ENCODE measurements around the gene NAP1L1.
A peak's percentile ranks its signal among the peaks of the same experiment; 100 is the strongest.
"Not testable (repeated sequence)": the region's sequence is repeated elsewhere in the genome, so short reads cannot be mapped to it uniquely, and the experiment has no call there.

The NAP1L1 gene

GRCh38 chr12:76020281-76020680 lies 64.2 kb downstream of the NAP1L1 start:
- DNase-seq, result peak; percentile 84

- DNase-seq, result no peak
Measured at GRCh38 chr12:76018672-76019071, 65.8 kb downstream of the NAP1L1 start.

- peak; percentile 69 for DNase-seq
Measured at GRCh38 chr12:76018111-76018510, 66.4 kb downstream of the NAP1L1 start.

- no peak for DNase-seq
Measured at GRCh38 chr12:76014007-76014406, 70.5 kb downstream of the NAP1L1 start.

GRCh38 chr12:76013603-76014002 lies 70.9 kb downstream of the NAP1L1 start:
- no peak for DNase-seq

DNA sequence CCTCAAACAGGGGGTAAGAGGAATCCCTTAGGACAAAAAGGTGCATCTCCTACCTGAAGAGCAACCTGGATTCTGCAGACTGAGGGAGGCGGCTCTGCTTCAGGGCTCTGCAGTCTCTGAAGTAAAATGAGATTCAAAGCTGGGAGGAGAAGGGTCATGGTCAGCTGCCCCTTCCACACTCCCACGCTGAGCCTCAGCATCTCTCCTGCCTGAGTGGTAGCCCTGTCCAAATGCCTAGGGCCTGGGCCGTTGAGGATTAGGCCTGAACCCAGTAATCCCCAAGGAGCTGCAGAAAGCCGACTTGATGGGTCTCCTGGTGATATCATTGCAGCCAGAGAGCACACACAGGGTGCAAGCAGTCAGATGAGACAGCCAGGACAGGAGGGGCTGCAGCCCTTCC lies 71.8 kb downstream of the NAP1L1 start:
- DNase-seq, result no peak

GRCh38 chr12:76010732-76011458 lies 73.6 kb downstream of the NAP1L1 start:
- peak; percentile 90 for DNase-seq

DNA sequence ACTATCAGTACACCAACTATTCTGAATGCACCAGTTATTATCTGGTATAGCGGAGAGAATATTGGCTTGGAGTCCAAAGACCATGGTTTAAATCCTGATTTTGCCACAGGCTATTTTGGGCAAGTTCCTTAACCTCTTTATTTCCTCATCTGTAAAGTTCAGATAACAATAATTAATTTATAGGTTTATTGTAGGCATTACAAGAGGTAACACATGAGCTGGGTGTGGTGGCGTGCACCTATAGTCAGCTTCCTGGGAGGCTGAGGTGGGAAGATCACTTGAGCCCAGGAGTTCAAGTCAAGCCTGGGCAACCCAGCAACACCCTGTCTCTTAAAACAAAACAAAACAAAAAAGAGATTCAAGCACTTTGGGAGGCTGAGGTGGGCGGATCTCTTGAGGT lies 76.1 kb downstream of the NAP1L1 start:
- no peak for DNase-seq

DNA sequence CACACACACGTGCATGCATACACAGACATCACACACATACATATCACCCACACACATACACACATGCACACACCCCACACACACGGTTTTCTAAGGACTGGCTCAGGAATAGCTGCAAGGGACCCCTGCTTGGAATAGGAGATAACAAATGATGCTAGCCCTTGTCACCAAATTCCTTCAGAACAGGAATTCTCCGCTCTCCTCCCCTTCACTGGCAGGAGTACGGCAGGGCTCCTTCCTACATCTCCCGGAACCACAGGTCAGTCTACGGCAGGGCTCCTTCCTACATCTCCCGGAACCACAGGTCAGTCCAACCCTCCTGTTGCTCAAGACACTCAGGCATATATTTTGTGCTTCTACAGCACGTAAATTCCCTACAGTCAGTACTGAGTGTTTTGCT lies 76.8 kb downstream of the NAP1L1 start:
- no peak for DNase-seq

DNA sequence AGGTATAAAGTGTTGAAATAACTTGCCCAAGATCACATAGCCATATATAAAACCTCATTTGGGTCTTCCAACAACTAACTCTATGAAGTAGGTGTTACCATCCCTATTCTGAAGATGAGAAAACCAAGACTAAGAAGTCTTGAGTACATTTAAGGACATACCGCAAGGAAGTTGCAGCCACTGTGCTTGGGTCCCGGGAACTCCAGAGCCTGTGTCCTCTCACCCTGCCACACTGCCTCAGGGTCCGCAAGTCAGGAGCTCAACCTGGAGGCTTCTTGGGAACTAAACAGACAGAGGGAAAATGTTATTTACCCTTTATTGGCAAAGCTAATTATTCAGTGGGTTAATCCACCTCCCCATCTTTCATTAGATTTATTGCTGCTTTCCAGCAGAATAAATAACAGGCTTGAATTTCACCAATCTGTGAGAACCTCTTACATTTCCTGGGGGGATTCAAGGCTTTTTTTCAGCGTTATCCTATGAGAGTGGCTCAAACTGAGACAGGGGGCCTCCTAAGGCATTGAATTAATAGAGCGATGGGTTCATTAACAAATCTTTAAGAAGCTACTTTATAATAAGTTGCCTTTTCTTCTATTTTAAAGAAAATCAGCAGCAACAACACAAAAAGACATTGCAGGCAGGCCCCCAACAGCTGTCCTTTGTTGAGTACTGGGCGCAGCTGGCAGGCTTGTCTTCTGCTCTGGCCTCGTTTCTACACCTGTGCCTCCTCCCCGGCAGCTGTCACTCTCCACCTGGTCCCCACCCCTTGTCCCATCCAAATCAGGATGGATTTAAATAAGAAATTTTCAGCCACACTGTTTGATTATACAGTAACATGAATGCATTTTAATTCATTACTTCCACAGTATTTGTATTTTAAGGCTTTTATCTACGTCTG lies 78.2 kb downstream of the NAP1L1 start:
- no peak for DNase-seq

GRCh38 chr12:76003355-76003638 lies 81.2 kb downstream of the NAP1L1 start:
- no peak for DNase-seq

DNA sequence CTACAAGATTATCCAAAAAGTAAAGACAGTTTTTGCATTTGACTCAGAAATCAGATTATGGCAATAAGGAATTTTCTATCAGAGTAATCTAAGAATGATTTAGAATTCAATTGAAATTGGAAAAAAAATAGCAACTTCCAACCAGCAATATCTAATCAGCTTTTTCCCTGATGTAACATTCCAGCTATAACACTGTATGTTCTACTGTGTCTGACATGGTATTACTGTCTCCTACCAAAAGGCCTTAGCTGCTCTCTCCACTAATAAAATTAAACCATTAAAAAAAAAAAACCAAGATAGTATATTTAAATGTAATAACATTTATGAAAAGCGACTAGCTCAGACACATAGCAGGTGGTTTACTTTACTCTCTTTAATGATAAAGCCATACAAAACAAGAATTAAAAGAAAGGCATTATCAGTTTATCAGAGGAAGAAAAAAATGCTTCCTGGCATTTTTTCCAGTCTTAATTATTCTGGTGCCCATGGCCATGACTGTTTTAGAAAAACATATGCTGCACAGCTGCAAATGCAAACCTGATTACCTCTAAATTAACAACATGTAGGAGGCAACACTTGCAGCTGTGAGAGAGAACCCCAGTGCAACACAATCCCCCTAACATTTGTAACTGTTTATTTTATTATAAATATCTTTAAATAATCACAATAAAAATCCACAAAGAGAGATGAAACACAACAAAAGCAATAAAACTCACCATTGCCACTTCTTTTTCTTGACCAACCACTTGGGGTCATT lies 81.7 kb downstream of the NAP1L1 start:
- no peak for DNase-seq

DNA sequence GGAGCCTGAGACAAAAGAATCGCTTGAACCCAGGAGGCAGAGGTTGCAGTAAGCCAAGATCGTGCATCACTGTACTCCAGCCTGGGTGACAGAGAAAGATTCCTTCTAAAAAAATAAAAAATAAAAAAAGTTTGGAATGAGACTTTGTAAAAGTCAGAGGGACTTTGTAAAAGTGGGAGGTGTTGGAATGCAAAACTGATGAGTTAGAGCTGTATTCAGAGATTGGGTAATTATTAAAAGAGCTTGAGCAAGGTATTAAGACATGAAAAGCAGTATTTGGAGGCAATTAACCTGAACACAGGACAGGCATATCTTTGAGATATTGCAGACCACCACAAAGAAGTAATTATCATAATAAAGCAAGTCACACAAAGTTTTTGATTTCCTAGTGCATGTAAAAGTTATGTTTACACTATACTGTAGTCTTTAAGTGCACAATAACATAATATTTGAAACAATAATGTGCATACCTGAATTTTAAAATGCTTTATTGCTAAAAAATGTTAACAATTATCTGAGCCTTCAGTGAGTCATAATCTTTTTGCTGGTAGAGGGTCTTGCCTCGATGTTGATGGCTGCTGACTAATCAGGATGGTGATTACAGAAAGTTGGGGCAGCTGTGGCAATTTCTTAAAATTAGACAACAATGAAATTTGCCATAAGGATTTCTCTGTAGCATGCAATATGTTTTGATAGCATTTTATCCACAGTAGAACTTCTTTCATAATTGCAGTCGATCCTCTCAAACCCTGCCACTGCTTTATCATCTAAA lies 86.0 kb downstream of the NAP1L1 start:
- DNase-seq, result peak; percentile 39

- no peak for DNase-seq
Measured at GRCh38 chr12:75997658-75998057, 86.8 kb downstream of the NAP1L1 start.

- DNase-seq, result no peak
Measured at GRCh38 chr12:75996861-75997447, 87.5 kb downstream of the NAP1L1 start.

DNA sequence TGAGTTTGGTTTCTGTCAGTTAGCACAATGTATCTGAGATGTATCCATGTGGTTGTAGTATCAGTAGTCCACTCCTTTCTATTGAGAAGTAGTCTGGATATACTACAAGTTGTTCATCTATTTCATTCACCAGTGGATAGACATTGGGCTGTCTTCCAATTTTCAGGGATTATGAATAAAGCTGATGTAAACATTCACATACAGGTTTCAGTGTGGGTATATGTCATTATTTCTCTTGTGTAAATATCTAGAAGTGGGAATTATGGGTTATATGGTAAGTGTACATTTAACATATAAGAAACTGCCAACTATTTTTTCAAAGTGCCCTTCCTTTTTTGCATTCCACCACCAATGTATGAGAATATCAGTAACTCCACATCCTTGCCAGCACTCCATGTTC lies 88.8 kb downstream of the NAP1L1 start:
- DNase-seq, result no peak

GRCh38 chr12:75994069-75994740 lies 90.3 kb downstream of the NAP1L1 start:
- DNase-seq, result no peak

DNA sequence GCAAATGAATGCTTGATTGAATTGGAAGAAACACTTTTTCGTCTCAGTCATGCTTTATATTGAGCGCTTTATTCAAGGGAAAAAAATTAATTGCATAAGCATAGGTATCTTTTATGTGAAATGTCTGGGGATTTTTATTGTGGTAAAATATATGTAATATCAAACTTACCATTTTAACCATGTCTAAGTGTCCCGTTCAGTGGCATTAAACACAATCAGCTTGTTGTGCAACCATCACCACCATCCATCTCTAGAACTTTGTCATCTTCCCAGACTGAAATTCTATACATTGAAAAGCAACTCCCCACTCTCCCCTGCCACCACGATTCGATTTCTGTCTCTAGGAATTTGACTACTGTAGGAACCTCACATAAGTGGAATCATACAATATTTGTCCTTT lies 92.7 kb downstream of the NAP1L1 start:
- no peak for DNase-seq

- no peak for DNase-seq
Measured at GRCh38 chr12:75990189-75990912, 94.1 kb downstream of the NAP1L1 start.

- not testable (repeated sequence) for DNase-seq
Measured at GRCh38 chr12:75987709-75988108, 96.8 kb downstream of the NAP1L1 start.

Data from fibroblast of skin of right biceps (primary cell).